Measurements from ENCODE around the gene IGF2R.
"Not testable (repeated sequence)": the region's sequence is repeated elsewhere in the genome, so short reads cannot be mapped to it uniquely, and the experiment has no call there.

IGF2R gene

GRCh38 chr6:160124007-160124406 lies 155.1 kb downstream of the IGF2R start:
- TF ChIP-seq, protein P1, sequence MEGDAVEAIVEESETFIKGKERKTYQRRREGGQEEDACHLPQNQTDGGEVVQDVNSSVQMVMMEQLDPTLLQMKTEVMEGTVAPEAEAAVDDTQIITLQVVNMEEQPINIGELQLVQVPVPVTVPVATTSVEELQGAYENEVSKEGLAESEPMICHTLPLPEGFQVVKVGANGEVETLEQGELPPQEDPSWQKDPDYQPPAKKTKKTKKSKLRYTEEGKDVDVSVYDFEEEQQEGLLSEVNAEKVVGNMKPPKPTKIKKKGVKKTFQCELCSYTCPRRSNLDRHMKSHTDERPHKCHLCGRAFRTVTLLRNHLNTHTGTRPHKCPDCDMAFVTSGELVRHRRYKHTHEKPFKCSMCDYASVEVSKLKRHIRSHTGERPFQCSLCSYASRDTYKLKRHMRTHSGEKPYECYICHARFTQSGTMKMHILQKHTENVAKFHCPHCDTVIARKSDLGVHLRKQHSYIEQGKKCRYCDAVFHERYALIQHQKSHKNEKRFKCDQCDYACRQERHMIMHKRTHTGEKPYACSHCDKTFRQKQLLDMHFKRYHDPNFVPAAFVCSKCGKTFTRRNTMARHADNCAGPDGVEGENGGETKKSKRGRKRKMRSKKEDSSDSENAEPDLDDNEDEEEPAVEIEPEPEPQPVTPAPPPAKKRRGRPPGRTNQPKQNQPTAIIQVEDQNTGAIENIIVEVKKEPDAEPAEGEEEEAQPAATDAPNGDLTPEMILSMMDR (conservative IDR thresholded peaks at IDR 0.05), result no peak
- H3K27ac ChIP-seq, result no peak overlapping the region

- TF ChIP-seq, protein P1 (conservative IDR thresholded peaks at IDR 0.05), result no peak
- no peak overlapping the region for H3K27ac ChIP-seq
Observed at GRCh38 chr6:160124605-160125004, 155.7 kb downstream of the IGF2R start.

DNA sequence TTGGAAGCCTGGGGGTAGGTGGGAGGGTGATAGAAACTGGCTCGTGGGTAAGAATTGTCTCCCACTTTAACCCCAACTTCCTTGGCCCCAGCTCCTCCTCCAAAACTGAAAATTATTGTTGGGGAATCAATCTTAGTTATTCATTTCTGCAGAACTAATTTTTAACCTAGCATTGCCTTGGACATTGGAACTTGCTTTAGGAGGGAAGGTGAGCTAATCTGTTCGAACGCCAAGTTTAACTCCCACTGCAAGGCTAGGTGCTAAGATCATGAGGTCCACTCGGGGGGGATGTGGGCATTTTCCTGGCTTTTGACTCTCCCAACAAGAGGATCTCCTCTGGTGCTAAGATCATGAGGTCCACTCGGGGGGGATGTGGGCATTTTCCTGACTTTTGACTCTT lies 156.2 kb downstream of the IGF2R start:
- H3K27ac ChIP-seq, result not testable (repeated sequence)

- TF ChIP-seq, protein P1 (conservative IDR thresholded peaks at IDR 0.05), result no peak
- no peak overlapping the region for H3K27ac ChIP-seq
Observed at GRCh38 chr6:160127270-160128124, 158.6 kb downstream of the IGF2R start.

DNA sequence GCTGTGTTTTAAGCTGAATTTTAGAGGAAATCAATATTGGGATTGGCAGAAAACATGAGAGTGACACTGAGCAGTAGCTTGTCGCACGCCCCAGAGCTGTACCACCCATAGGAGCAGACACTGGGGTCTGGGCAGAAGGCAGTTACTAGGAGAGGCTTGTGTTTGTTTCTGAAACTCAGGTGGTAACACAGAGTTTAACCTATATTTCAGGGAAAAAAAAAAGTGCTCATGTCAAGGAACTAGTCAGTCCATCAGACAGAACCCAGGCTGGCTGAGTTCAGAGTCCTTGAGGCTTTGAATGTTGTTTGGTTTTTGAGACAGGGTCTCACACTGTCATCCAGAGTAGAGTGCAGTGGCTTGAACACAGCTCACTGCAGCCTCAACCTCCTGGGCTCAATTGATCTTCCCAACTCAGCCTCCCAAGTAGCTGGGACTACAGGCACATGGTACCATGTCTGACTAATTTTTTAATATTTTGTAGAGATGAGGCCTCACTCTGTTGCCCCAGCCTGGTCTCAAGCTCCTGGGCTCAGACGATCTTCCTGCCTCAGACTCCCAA lies 159.3 kb downstream of the IGF2R start:
- TF ChIP-seq, protein P1 (conservative IDR thresholded peaks at IDR 0.05), result no peak
- H3K27ac ChIP-seq, result no peak overlapping the region

DNA sequence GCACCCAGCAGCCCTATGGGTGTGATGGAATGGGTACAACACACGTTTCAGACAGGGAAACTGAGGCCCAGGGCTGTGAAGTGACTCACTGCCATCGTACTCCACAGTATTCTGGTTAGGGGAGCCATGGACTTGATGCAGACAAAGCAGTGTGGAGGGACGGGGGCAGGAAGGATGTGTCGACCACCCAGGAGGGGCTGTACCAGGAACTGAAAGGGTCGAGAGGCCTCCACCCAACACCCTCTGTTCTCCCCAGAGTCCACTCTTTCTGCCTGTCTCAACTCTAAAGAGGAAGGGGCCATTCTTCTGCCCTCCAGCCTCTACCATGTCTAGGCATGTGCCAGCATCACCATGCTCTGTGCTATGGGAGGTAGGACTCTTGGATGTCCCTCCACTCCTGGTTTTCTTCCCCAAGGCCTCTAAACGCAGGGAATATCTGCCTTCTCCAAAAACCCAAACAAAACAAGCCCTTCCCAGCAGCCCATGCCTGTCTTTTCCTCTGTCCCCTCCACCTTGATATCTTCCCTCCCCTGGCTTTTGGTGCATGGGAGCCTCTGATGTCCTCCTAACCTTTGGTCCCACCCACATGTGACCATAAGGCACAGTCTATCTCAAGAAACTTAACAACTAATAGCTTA lies 160.1 kb downstream of the IGF2R start:
- TF ChIP-seq, protein P1 (conservative IDR thresholded peaks at IDR 0.05), result no peak

DNA sequence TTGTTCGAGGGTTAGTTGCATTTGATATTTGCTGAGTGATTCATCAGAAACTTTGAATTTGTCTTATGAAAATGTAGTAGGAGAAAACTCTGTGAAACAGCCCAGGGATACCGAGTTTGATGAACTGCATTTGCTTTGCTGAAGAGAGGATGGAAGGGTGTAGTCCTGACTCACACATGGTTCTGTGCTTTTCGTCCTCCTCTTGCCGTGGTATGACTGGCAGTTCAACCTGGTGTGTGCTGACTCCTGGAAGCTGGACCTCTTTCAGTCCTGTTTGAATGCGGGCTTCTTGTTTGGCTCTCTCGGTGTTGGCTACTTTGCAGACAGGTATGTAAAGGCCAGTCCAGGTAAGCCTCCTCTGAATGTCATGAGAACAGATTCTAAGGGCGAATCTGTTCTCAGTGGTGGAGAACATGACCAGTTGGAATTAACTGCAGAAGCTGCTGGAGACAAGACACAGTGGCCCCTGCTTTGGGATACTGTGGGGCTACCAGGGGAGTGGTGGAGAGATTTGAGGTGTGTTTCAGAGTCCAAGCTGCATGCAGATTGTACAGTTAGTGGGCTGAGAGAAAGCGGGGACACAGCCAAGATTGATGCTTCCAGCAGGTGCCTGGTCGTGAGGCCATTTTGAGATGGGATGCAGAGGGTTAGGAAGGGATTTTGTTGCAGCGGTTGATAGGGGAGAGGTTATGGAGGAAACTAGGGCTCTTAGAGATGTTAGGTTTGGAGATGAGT lies 161.2 kb downstream of the IGF2R start:
- no peak overlapping the region for H3K27ac ChIP-seq
- TF ChIP-seq, protein P1 (conservative IDR thresholded peaks at IDR 0.05), result no peak

More for the DNA sequence above, 160.1 kb downstream of the IGF2R start:
- H3K27ac ChIP-seq, result no peak overlapping the region
